GM18502 (cell line): ENCODE data around the gene TK2.
"Not testable (repeated sequence)": the region's sequence is repeated elsewhere in the genome, so short reads cannot be mapped to it uniquely, and the experiment has no call there.

Source experiments
- ATAC-seq: cut with Tn5 transposase; IDR thresholded peaks from one replicate; pipeline ENCODE4 v1.9.1; 2021; ENCODE audit warnings: mild to moderate bottlenecking; ENCODE audit not compliant: unreplicated experiment, poor library complexity

Gene TK2

DNA sequence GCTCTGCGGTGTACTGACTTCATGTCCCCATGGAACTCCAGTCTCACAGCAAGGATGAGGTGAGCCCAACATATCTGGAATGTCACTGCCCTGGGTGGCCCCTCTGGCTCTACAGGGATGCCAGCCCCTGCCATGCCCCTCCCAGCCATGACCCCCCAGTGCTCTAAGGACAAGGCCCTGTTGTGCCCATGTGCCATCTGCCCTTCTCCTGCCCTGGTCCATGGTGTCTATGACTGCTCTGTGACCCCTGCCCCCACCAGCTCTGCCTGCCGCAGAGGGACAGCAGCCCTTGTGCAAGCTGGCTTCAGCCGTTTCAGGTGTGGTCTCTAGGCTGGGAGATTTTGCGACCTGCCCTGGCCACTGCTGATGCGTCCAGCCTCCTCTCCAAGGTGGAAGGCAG is 40.3 kb downstream of the TK2 start:
- no peak for ATAC-seq

DNA sequence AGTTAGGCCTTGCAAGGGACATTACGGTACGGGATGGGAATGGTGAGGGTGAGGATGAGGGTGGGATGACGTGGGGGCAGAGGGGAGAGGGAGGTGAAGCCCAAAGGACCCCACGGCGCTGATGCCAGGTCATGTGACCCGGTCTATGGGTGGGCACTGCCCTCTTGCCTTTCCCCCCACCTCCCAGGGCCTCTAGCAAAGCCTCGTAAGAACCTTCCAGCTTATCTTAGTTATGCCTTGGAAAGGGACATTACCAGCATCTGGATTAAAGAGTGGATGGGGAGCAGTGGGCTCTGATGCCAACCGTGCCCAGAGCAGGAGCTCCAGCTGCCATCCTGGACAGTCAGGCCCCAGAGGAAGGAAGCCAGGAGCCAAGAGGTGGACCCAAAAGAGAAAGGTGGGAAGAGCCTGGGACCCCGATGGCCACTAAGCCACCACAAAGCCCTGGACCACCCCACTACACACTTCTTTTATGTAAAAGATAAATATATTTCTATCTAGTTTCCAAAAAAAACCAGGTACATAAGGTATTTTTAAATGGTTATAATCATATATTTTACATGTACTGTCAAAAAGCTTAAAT is 40.9 kb downstream of the TK2 start:
- no peak for ATAC-seq

DNA sequence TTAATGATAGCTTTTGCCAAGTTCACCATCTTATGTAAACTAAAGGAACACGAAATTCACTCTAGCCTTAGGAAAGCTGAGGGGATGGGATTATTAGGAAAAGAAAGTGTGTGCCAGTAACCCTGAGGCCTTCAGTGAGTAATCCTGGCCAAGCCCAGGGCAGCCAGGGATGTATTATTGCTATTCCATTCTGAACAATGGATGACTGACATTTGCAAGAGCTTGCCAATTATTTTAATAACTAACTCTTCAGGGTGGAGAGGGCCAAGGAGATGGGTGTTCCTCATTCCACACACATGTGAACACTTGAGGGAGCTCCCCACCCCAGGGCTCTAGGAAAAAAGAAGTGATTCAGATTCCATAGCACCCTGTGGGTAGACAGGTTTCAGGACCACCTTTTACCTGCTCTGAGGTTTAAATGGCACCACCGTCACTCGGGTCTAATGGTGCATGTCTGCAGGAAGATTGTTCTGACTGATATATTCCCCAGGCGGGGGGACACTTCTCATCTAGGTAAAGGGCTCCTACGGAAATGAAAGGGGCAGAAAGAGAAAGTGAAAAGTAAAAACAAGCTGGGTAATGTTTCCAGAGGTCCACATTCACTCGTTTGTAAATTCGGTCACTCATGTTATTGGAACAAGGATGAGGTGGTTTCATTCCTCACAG is 41.5 kb downstream of the TK2 start:
- peak; percentile 71 for ATAC-seq

DNA sequence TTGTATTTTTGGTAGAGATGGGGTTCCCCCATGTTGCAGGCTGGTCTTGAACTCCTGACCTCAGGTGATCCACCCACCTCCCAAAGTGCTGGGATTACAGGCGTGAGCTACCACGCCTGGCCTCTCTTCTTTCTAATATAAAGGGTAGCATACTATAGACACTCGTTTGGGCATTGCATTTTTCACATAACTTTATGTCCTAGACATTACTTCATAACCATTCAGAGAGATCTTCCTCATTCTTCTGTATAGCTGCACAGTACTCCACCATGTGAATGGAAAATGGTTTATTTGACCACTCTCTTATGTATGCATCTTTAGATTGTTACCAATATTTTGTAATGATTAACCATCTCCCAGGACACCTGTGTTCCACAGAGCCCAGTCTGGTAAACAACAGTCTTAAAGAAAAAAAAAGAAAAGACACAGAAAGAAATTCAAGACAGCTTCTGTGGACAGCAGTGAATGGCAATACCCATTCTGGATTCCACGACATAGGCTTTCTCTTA is 42.1 kb downstream of the TK2 start:
- ATAC-seq, result no peak

DNA sequence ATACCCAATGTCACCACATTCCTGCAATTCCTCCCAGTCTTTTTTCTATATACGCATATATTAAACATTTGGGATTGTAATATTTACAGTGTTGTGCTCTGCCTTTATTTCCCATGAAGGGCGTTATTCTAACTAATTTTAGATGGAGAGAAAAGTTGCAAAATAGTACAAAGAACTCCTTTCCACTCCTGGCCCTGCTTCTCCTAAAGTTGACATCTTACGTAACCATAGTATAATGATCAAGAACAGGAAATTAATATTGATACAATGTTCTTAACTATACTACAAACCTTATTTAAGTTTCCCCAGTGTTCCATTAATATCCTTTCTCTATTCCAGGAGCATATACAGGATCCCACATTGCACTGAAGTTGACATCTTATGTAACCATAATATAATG is 46.3 kb downstream of the TK2 start:
- no peak for ATAC-seq

DNA sequence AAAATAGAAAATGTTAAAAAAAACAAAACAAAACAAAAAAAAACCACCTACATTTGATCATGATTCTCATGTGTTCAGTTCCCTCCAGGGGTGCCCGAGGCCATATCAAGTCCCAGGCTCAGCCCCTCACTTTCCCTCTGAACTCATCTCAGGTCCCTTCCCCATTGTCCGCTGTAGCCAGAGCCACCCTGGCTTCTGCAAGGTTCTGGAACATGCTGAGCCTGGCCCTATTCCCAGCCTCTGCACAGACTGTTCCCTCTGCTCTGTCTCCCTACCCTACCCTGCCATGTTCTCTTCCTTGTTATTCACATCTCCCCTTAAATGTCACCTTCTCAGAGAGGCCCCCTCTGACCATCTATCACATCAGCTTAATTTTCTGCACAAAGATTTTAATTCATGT is 46.9 kb downstream of the TK2 start:
- ATAC-seq, result no peak

DNA sequence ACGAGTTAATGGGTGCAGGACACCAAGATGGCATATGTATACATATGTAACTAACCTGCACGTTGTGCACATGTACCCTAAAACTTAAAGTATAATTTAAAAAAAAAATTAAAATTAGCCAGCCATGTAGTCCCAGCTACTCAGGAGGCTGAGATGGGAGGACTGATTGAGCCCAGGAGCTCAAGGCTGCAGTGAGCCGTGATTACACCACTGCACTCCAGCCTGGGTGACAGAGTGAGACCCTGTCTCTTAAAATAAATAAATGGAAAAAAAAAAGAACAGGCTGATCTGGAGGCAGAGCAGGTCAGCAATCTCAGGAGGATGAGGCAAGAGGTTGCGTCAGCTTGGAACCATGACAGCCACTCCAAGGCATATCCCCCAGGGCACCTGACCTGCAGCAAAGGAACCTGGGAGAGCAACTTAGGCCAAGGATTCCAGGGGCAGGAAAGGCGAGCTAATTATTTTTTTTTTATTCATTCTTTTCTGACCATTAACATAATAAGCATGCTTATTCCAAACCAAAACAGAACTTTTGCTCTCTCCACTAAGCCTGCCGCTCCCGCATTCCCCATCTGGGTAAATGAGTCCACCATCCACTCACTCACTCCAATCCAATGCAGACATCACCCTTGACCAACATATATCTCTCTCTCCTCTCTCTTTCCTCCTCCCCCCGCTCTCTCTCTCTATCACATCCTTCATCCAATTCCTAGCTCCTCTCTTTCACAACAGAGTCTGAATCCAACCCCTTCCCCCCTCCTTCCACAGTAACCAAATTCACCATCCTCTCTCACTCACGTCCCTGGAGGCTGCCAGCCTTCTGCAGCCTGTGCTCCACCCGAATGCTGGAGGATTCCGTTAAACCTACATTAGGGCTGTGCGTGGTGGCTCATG is 47.7 kb downstream of the TK2 start:
- ATAC-seq, result no peak

DNA sequence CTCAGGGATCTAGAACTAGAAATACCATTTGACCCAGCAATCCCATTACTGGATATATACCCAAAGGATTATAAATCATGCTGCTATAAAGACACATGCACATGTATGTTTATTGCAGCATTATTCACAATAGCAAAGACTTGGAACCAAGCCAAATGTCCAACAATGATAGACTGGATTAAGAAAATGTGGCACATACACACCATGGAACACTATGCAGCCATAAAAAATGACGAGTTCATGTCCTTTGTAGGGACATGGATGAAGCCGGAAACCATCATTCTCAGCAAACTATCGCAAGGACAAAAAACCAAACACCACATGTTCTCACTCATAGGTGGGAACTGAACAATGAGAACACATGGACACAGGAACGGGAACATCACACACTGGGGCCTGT is 48.4 kb downstream of the TK2 start:
- not testable (repeated sequence) for ATAC-seq

DNA sequence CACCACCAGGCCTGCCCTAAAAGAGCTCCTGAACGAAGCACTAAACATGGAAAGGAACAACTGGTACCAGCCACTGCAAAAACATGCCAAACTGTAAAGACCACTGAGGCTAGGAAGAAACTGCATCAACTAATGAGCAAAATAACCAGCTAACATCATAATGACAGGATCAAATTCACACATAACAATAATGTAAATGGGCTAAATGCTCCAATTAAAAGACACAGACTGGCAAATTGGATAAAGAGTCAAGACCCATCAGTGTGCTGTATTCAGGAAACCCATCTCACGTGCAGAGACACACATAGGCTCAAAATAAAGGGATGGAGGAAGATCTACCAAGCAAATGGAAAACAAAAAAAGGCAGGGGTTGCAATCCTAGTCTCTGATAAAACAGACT is 52.0 kb downstream of the TK2 start:
- not testable (repeated sequence) for ATAC-seq

DNA sequence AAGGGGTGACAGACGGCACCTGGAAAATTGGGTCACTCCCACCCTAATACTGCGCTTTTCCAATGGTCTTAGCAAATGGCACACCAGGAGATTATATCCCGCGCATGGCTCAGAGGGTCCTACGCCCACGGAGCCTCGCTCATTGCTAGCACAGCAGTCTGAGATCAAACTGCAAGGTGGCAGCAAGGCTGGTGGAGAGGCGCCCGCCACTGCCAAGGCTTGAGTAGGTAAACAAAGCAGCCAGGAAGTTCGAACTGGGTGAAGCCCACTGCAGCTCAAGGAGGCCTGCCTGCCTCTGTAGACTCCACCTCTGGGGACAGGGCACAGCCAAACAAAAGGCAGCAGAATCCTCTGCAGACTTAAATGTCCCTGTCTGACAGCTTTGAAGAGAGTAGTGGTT is 53.7 kb downstream of the TK2 start:
- not testable (repeated sequence) for ATAC-seq

DNA sequence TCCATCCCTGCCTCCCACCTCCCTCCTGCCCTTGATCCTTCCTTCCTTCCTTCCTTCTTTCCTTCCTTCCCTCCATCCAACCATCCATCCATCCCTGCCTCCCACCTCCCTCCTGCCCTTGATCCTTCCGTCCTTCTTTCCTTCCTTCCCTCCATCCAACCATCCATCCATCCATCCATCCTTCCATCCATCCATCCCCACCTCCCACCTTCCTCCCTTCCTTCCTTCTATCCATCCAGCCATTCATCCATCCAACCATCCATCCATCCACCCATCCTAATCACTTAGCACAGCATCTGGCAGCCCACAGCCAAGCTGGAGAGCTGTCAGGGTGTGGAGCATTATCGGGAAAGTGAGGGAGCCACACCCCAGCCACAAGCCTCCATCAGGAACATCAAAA is 54.5 kb downstream of the TK2 start:
- ATAC-seq, result no peak

DNA sequence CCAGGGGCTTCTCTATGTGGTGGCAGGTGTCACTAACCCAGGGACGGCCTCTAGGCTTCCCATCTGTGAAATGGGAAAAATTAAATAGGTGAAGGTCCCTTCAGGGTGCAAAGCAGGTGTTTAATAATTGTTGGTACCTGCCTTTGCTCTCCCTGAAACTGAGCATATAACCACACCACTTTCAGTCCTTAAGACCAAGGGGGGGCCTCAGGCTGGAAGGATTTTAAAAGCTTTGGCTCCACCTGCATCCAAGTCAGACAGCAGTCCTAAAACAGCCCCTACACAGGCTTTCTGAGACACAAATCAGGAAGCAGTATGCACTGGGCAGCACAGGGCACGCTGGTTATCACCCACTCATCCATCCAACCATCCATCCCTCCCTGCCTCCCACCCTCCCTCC is 55.0 kb downstream of the TK2 start:
- ATAC-seq, result no peak

DNA sequence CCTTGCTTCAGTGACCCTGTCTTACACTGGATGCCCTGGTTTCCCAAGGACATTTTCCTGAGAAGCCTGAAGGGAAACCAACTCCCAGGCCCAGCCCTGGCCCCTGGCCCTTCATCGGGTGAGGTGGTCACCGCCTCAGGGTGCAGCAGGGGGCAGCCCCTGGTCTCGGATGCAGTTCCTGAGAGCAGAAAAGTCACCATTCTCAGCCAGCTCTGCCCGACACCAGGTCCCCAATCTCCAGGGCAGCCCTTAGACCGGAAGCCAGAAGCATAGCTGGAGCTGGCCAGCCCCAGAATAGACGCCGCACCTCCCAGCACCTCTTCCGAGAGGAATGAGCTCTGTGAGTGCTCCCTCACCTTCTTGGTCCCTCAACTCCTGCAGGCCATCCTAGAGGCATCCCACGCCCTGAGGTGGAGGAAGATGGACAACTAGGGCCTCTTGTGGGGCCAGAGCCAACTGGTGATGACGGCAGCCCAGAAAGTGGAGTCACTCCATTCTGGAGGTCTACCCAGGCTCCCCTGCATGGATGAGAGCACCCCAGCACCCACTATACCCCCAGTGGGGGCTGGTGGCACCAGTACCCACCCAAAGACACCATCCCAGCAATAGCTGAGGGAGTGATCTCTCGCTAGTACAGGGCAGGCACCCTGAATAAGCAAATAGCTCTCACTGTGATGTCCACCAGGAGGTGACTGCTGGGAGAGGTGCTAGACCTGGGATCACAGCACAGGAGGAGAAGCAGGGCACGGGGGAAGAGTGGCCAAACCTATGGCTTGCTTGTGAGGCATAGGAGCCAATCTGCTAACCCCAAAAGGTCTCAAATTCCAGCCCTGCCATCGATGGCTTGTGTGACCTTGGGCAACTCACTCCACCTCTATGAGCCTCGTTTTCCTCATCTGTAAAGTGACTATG is 56.2 kb downstream of the TK2 start:
- no peak for ATAC-seq

DNA sequence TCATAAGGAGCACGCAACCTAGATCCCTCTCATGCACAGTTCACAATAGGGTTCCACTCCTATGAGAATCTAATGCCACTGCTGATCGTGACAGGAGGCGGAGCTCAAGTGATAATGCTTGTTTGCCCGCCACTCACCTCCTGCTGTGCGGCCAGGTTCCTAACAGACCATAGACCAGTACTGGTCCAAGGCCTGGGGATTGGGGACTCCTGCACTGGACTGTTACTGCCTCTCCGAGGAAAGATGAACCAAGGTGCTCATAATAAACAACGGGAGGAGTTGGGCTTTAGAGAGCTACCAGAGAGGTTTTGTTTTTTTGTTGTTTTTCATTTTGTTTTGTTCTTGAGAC is 58.2 kb downstream of the TK2 start:
- no peak for ATAC-seq

DNA sequence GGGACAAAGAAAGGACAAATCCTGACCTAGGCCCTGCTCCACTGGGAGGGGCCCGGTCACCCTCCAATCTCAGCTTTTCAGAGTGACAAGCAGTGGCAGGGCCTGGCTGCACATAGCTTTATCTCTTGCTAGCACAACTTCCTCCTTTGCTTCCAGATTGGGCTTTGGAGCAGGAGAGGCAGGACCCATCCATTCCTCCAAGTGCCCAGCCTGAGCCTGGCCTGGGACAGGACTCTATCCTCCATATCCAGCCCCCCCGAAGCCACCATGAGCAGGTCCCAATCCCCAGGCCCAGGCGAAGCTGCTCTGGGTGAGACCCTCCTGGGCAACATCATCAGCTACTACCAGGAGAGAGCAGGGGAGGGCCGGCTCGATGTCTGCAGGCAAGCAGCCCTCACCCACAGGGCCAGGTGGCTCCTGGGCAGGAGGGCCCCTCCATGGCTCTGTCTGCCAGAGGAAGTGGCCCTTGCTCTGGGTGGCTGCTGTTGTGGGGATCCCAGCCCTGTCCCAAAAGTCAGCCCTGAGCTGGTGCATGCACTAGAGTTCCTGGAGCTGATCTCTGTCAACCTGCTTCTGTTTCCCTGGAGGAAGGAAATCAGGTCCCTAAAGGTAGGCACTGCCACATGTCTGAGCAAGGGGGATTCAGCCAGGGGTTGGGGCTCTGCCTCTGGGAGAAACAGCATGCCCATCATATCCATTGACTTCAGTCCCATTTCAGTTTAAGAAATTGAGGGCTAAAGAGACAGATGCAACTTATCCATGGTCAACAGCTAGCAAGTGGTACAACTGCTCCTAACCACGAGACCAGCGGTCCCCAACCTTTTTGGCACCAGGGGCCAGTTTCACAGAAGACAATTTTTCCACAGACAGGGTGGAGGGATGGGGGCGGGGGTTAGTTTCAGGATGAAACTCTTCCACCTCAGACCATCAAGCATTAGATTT is 58.9 kb downstream of the TK2 start:
- no peak for ATAC-seq

DNA sequence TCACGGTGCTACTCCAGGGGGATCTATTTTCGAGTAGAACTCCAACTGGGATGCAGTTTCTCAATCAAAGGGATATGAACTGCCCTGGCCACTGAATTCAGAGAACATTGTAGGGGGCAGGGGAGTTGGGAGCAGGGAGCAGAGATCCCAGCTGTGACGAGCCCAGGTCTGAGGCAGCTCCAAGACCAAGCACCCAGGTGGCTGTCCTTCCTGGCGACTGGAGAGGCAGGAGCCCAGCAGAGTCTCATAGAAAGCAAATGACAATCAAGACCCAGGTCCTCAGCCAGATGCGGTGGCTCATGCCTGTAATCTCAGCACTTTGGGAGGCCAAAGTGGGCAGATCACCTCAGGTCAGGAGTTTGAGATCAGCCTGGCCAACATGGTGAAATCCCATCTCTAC is 60.1 kb downstream of the TK2 start:
- ATAC-seq, result no peak

DNA sequence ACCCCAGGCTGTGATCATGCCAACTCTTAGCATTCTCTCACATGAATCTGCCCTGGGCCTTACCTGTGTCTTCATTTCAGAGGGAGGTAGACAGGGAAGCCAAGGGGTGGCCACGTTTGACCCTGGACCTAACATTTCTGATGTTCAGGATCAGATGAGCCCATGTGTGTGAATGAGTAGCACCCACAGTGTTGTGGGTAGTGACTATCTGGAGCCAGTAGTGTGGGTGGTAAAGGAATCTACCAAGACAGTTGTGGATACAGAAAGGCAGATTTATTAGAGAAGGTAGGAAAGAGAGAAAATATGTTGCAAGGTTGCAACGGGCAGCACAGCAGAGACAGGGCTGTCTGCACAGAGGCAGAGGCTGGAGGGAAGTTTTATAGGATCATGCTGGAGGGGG is 60.5 kb downstream of the TK2 start:
- ATAC-seq, result no peak

DNA sequence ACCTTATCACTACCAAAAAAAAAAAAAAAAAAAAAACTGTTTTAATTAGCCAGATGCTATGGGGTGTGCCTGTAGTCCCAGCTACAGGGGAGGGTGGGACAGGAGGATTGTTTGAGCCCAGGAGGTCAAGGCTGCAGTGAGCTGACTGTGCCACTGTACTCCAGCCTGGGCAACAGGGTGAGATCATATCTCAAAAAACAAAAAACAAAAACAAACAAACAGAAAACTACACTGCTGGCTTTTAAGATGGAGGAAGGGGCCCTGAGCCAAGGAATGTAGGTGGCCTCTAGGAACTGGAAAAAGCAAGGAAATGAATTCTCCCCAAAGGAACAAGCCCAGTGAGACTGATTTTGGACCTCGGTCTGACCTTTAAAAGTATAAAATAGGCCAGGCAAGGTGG is 61.4 kb downstream of the TK2 start:
- no peak for ATAC-seq

DNA sequence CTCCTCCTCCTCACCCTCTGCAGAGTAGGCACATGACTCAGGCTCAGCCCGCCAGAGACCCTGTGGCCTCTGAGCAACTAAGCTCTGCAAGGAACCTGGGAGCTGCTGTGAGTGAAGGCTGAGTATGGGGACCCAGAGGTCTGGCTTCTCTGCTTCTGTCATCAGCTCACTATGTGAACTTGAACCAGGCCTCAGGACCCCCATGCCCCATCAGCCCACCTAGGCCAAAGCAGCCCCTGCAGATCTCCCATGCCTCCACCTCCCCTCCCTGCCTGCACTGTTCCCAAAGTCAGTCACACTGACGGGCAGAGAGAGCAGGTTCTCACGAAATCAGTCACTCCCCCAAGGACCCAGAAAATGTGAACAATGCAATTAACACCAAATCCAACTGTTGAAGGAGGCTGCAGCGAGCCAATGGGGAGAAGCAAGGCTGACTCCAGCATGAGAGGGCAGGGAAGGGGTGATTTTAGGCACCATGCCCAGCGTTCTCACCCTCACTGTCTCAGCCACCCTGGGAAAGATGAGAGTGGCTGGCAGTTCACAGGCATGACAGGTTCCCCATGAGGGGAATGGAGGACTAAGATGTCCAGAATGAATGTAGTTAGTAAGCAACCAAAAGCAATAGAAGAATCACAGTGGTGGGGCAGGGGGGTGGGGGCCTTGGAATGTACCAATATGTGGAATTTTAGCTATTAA is 62.2 kb downstream of the TK2 start:
- no peak for ATAC-seq
